ENCODE results near the gene ODF2. TPM values are rescaled to one million over a fixed set of nuclear protein-coding genes. Genes with fewer than 3 reads are reported as not detected.
"Not testable (repeated sequence)": the region's sequence is repeated elsewhere in the genome, so short reads cannot be mapped to it uniquely, and the experiment has no call there.

Gene ODF2
- total RNA-seq, 5 donors from 2014 or later (not counting 1 experiment from before 2014, with no cell fraction given) = 26.0 to 35.7 (median 33.1) TPM

DNA sequence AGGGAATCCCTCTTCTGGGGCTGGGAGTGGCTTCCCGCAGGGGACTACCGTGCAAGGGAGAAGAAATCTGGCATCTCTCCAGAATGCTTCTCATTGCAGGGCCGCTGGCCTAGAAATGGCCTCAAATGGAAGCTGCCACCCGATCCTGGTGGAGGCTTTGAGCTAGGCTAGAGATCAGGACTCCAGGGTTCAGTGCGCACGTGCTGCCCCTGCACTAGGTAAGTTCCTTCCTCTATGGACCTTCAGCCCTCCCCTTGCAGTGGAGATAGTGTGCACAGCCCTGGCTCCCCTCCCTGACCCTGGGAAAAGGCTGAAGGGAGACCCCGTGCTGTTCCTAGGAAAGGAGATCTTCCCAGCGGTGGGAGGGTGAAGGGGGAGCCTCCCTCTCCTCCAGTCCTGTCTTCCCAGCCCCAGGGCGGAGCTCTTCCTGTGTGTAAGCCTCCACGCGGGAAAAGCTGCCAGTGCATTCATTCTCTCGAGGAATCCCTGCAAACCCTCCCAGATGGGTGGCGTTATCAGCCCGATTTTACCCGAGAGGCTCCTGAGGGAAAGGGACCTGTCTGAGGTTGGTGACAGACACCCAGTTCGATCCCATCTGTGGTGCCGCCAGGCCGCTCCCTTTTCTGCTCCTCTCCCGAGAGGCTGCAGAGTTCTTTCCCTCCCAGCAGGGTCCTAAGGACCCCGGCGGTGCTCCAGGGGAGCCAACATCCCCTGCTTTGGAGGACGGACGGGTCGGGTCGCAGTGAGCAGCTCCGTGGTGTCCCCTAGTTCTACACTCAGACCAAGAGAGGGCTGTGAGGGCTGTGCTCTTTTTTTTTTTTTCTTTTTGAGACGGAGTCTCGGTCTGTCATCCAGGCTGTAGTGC lies 36.5 kb upstream of the ODF2 start:
- H3K4me3 Mint-ChIP-seq = peak overlapping the region; percentile 69 to 80 (median 79)
- H3K9me3 Mint-ChIP-seq = no peaks in the 10 kb centered on the region
- Histone ChIP-seq H3K9me3 (no peaks in the 10 kb centered on the region), H3K4me3 (ENCODE audit: control insufficient read depth in 1 of 2, extremely low read depth in 1 of 2, low read length in 1 of 2) (peak overlapping the region; percentile 52 to 70), H3K27me3 (replicated peaks in 1 of 2; ENCODE audit: control insufficient read depth in 2 of 2, extremely low read depth in 1 of 2, insufficient read depth in 2 of 2, low read length in 1 of 2) (peaks cover 6 to 65% of the 10 kb centered on the region in 2 experiments), H3K27ac (ENCODE audit: low read length) (no peak overlapping the region), H3K36me3 (ENCODE audit: control insufficient read depth in 2 of 2, extremely low read depth in 1 of 2, insufficient read depth in 1 of 2, low read length in 1 of 2) (no peaks in the 10 kb centered on the region), H3K4me1 (ENCODE audit: control insufficient read depth in 1 of 2, extremely low read depth in 1 of 2, insufficient read depth in 2 of 2, low read length in 2 of 2) (peaks cover 0 to 27% of the 10 kb centered on the region in 2 experiments)
- DNase-seq = no peak
- POLR2A ChIA-PET = interaction anchor here in 1 of 2 donors (0.5 kb wide), 1 partner anchor 63 kb away, joined by 5 read pairs; no protein-coding TSS in a partner anchor
- no peaks in the 10 kb centered on the region for H3K36me3 Mint-ChIP-seq
- WGBS (ENCODE audit: insufficient coverage) = 15% methylated on average over 10 of the region's 28 CpGs
- ATAC-seq (replicated peaks in 1 of 4) = no peak
- H3K4me1 Mint-ChIP-seq = peaks cover 8 to 13% (median 12%) of the 10 kb centered on the region in 3 donors
- no peak overlapping the region for H3K27ac Mint-ChIP-seq
- peaks cover 35 to 38% of the 10 kb centered on the region in 2 donors for H3K27me3 Mint-ChIP-seq
- CTCF ChIA-PET = interaction anchor here (0.5 to 2.0 kb wide), 6 partner anchors 34 to 1205 kb away, joined by 3 to 11 read pairs (median 3); partner anchors contain the start of gene URM1 (in 1 of the 2)

- DNase-seq (peak in 33 of 35 experiments; percentile 10 to 79 (median 45)), ATAC-seq (replicated peaks in 1 of 4) (peak; percentile 84 to 88 (median 87))
- Mint-ChIP-seq H3K27ac (no peak overlapping the region), H3K27me3 (peaks cover 26 to 30% of the 10 kb centered on the region in 2 donors), H3K9me3 (no peaks in the 10 kb centered on the region), H3K4me3 (peak overlapping the region; percentile 69 to 80 (median 79)), H3K4me1 (peaks cover 8 to 13% (median 12%) of the 10 kb centered on the region in 3 donors), H3K36me3 (no peaks in the 10 kb centered on the region)
- POLR2A ChIA-PET = interaction anchor here (0.5 to 0.6 kb wide), 2 partner anchors 64 to 256 kb away, joined by 4 to 5 read pairs; no protein-coding TSS in a partner anchor
- Histone ChIP-seq H3K36me3 (ENCODE audit: control insufficient read depth in 2 of 2, extremely low read depth in 1 of 2, insufficient read depth in 1 of 2, low read length in 1 of 2) (no peaks in the 10 kb centered on the region), H3K4me3 (ENCODE audit: control insufficient read depth in 1 of 2, extremely low read depth in 1 of 2, low read length in 1 of 2) (peak overlapping the region; percentile 52 to 70), H3K27me3 (replicated peaks in 1 of 2; ENCODE audit: control insufficient read depth in 2 of 2, extremely low read depth in 1 of 2, insufficient read depth in 2 of 2, low read length in 1 of 2) (peaks cover 6 to 58% of the 10 kb centered on the region in 2 experiments), H3K9me3 (no peaks in the 10 kb centered on the region), H3K27ac (ENCODE audit: low read length) (no peak overlapping the region), H3K4me1 (ENCODE audit: control insufficient read depth in 1 of 2, extremely low read depth in 1 of 2, insufficient read depth in 2 of 2, low read length in 2 of 2) (peaks cover 0 to 27% of the 10 kb centered on the region in 2 experiments)
- under 1% methylated on average over 59 of the region's 59 CpGs for WGBS (ENCODE audit: insufficient coverage)
- CTCF ChIA-PET = interaction anchor here (0.5 to 2.0 kb wide), 5 partner anchors 49 to 1205 kb away, joined by 3 to 11 read pairs (median 3); partner anchors contain the start of gene URM1 (in 1 of the 2)
Observed at GRCh38 chr9:128420060-128420650, 35.7 kb upstream of the ODF2 start.

DNA sequence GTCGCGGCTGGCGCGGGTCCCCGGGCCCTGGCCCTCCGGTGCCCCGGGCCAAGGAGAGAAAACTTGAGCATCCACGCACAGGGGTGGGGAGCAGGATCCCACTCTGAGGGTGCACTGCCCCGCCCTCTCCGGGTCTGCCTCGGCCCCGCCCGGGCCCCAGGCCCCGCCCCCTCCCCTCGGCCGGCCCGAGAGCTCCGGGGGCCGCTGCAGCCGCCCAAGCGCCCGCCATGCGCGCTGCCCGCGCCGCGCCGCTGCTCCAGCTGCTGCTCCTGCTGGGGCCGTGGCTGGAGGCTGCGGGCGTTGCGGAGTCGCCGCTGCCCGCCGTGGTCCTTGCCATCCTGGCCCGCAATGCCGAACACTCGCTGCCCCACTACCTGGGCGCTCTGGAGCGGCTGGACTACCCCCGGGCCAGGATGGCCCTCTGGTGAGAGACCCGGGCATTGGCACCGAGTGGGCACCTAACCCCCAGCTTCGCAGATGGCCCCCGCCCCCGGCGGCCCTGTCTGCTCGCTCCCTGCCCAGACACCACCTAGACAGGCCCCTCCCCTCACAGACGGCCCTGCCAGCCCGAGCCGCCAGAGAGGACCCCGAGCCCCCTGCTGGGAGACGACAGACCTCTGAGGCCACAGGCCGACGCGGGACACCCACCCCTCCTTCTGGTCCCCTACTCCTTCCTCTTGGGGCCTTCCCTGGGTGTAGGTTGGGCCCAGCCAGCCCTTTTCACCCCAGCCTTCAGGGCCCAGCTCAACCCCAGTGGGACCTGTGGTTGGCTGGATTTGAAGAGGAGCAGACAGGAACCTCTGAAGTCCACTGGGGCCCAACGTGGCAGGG lies 34.9 kb upstream of the ODF2 start, which contains the start of gene CERCAM:
CERCAM (plus strand) TSS at position 207 of the 831 bp plus-strand sequence; CDS start at position 228, 21 bp downstream.
- ChIA-PET CTCF (interaction anchor here (0.6 to 2.0 kb wide), 8 partner anchors 31 to 508 kb away, joined by 3 to 11 read pairs (median 4); partner anchors contain the start of gene URM1 (in 1 of the 2)), POLR2A (interaction anchor here (0.6 kb wide), 4 partner anchors 108 to 893 kb away, joined by 3 to 8 read pairs (median 4); no protein-coding TSS in a partner anchor)
- ATAC-seq (replicated peaks in 1 of 4) (peak; percentile 80 to 82 (median 80)), DNase-seq (peak in 17 of 35 experiments; percentile 8 to 59 (median 36))
- WGBS (ENCODE audit: insufficient coverage) = under 1% methylated on average over 55 of the region's 59 CpGs
- H3K4me3 ChIP-seq (ENCODE audit: control insufficient read depth in 1 of 2, extremely low read depth in 1 of 2, low read length in 1 of 2) = peak within 1 kb of the TSS; percentile 52 to 70
- Mint-ChIP-seq H3K9me3 (no peaks in the 10 kb centered on the region), H3K4me3 (peak within 1 kb of the TSS; percentile 69 to 80 (median 79)), H3K4me1 (peaks cover 8 to 13% (median 12%) of the 10 kb centered on the region in 3 donors), H3K36me3 (no peaks in the 10 kb centered on the region), H3K27ac (no peak within 1 kb of the TSS), H3K27me3 (peaks cover 20 to 23% of the 10 kb centered on the region in 2 donors)
- H3K4me1 ChIP-seq (ENCODE audit: control insufficient read depth in 1 of 2, extremely low read depth in 1 of 2, insufficient read depth in 2 of 2, low read length in 2 of 2) = peaks cover 0 to 27% of the 10 kb centered on the region in 2 experiments
- H3K36me3 ChIP-seq (ENCODE audit: control insufficient read depth in 2 of 2, extremely low read depth in 1 of 2, insufficient read depth in 1 of 2, low read length in 1 of 2) = no peaks in the 10 kb centered on the region
- no peaks in the 10 kb centered on the region for H3K9me3 ChIP-seq
- no peak within 1 kb of the TSS for H3K27ac ChIP-seq (ENCODE audit: low read length)
- peaks cover 6 to 53% of the 10 kb centered on the region in 2 experiments for H3K27me3 ChIP-seq (replicated peaks in 1 of 2; ENCODE audit: control insufficient read depth in 2 of 2, extremely low read depth in 1 of 2, insufficient read depth in 2 of 2, low read length in 1 of 2)

- H3K27ac ChIP-seq (ENCODE audit: low read length) = no peak overlapping the region
- Mint-ChIP-seq H3K27ac (no peak overlapping the region), H3K36me3 (no peaks in the 10 kb centered on the region), H3K27me3 (peaks cover 14 to 17% of the 10 kb centered on the region in 2 donors), H3K4me1 (peaks cover 8 to 13% (median 12%) of the 10 kb centered on the region in 3 donors), H3K9me3 (no peaks in the 10 kb centered on the region), H3K4me3 (peak overlapping the region; percentile 56 to 71 (median 57))
- no peaks in the 10 kb centered on the region for H3K9me3 ChIP-seq
- H3K36me3 ChIP-seq (ENCODE audit: control insufficient read depth in 2 of 2, extremely low read depth in 1 of 2, insufficient read depth in 1 of 2, low read length in 1 of 2) = no peaks in the 10 kb centered on the region
- WGBS (ENCODE audit: insufficient coverage) = 8% methylated on average over 2 of the region's 11 CpGs
- H3K27me3 ChIP-seq (replicated peaks in 1 of 2; ENCODE audit: control insufficient read depth in 2 of 2, extremely low read depth in 1 of 2, insufficient read depth in 2 of 2, low read length in 1 of 2) = peaks cover 6 to 51% of the 10 kb centered on the region in 2 experiments
- ChIA-PET CTCF (no interaction called here), POLR2A (no interaction called here)
- ATAC-seq (replicated peaks in 1 of 4) (no peak), DNase-seq (peak in 1 of 35 experiments; percentile 11)
- H3K4me3 ChIP-seq (ENCODE audit: control insufficient read depth in 1 of 2, extremely low read depth in 1 of 2, low read length in 1 of 2) = peak overlapping the region in 1 of 2 donors; percentile 52
- peaks cover 0 to 27% of the 10 kb centered on the region in 2 experiments for H3K4me1 ChIP-seq (ENCODE audit: control insufficient read depth in 1 of 2, extremely low read depth in 1 of 2, insufficient read depth in 2 of 2, low read length in 2 of 2)
Observed at GRCh38 chr9:128421482-128421996, 34.3 kb upstream of the ODF2 start.

DNA sequence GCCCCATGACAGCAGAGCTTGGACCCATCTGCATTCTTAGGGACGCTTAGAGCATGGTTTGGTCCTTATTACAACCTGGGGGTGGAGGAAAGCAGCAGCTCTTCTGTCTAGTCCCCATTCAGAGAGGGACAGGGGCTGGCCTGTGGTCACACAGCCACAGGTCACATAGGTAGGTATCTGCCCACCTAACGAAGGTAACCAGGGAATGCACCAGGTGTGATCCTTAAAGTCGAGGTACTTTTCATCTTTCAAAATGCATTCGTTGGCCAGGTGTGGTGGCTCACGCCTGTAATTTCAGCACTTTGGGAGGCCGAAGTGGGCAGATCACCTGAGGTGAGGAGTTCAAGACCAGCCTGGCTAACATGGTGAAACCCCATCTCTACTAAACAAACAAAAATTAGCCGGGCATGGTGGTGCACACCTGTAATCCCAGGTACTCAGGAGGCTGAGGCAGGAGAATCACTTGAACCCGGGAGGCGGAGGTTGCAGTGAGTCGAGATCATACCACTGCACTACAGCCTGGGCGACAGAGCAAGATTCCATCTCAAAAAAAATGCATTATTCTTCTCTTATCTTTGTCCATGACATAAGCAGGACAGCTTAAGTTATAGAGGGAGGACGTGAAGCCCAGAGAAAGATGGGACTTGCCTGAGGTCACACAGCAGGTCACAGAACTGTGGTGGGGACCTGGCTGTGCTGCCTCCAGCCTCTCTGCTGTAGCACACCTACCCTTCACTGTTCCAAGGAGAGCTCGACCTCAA lies 33.6 kb upstream of the ODF2 start:
- POLR2A ChIA-PET = not testable (repeated sequence)

More for the DNA sequence above, 33.6 kb upstream of the ODF2 start:
- H3K27ac Mint-ChIP-seq; ATAC-seq (replicated peaks in 1 of 4); H3K4me3 ChIP-seq (ENCODE audit: control insufficient read depth in 1 of 2, extremely low read depth in 1 of 2, low read length in 1 of 2); DNase-seq; H3K36me3 ChIP-seq (ENCODE audit: control insufficient read depth in 2 of 2, extremely low read depth in 1 of 2, insufficient read depth in 1 of 2, low read length in 1 of 2); H3K9me3 Mint-ChIP-seq; H3K36me3 Mint-ChIP-seq; H3K9me3 ChIP-seq; H3K27ac ChIP-seq (ENCODE audit: low read length); CTCF ChIA-PET: not testable (repeated sequence)
- WGBS (ENCODE audit: insufficient coverage) = 92% methylated on average over 7 of the region's 13 CpGs
- H3K27me3 Mint-ChIP-seq = peaks cover 12 to 14% of the 10 kb centered on the region in 2 donors
- H3K4me1 Mint-ChIP-seq = peaks cover 8 to 13% (median 12%) of the 10 kb centered on the region in 3 donors
- Histone ChIP-seq H3K4me1 (ENCODE audit: control insufficient read depth in 1 of 2, extremely low read depth in 1 of 2, insufficient read depth in 2 of 2, low read length in 2 of 2) (peaks cover 0 to 27% of the 10 kb centered on the region in 2 experiments), H3K27me3 (replicated peaks in 1 of 2; ENCODE audit: control insufficient read depth in 2 of 2, extremely low read depth in 1 of 2, insufficient read depth in 2 of 2, low read length in 1 of 2) (peaks cover 6 to 45% of the 10 kb centered on the region in 2 experiments)
- peak overlapping the region in 2 of 3 donors; percentile 57 to 71 for H3K4me3 Mint-ChIP-seq
